Measurements from ENCODE around the gene HLA-DPA1.
A peak's percentile ranks its signal among the peaks of the same experiment; 100 is the strongest.

The HLA-DPA1 gene

DNA sequence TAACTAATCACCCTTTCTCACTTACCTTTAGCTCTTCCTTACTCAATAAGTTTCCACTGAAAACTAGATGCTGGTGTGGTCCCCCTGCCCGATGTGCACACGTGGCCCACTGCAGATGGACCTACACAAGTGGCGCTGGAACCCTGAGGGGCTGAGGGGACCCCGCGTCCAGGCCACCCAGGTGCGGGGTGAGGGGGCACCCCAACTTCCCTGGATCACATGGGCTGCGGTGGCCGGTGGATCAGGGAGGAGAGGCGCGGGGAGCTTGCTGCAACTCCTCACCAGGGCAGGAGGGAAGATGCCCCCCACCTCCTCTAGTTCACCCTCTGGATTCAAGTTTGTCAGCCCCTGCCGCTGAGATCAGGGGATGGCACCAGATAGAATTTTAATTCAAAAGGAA is 51.5 kb downstream of the HLA-DPA1 start:
- TF ChIP-seq, protein P1, sequence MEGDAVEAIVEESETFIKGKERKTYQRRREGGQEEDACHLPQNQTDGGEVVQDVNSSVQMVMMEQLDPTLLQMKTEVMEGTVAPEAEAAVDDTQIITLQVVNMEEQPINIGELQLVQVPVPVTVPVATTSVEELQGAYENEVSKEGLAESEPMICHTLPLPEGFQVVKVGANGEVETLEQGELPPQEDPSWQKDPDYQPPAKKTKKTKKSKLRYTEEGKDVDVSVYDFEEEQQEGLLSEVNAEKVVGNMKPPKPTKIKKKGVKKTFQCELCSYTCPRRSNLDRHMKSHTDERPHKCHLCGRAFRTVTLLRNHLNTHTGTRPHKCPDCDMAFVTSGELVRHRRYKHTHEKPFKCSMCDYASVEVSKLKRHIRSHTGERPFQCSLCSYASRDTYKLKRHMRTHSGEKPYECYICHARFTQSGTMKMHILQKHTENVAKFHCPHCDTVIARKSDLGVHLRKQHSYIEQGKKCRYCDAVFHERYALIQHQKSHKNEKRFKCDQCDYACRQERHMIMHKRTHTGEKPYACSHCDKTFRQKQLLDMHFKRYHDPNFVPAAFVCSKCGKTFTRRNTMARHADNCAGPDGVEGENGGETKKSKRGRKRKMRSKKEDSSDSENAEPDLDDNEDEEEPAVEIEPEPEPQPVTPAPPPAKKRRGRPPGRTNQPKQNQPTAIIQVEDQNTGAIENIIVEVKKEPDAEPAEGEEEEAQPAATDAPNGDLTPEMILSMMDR (IDR thresholded peaks at IDR 0.05; ENCODE audit: low read depth, low read length, missing control alignments) = no peak
- no peak for DNase-seq (ENCODE audit: low read depth)
- no peak overlapping the region for H3K4me3 ChIP-seq (ENCODE audit: low read depth, low read length)

DNA sequence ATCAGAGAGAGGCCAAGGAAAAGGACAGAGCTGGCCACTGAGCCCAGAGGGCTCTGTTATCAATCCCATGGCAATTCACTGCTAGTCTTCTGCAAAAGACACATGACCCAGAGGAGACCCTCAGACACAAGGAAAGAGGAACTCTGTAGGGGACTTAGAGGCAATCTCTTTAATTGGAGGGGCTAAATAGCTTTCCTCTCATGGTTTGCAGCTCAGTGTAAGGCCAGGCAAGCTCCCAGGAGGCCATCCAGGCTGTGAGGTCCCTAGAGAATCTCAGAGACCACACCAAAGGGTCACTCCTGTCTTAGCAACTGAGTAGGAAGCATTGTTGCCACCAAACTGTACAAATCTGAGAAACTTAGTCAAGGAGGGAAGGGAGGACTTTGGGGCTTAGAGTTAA is 54.1 kb downstream of the HLA-DPA1 start:
- TF ChIP-seq, protein P1 (IDR thresholded peaks at IDR 0.05; ENCODE audit: low read depth, low read length, missing control alignments) = no peak
- no peak for DNase-seq (ENCODE audit: low read depth)
- H3K4me3 ChIP-seq (ENCODE audit: low read depth, low read length) = no peak overlapping the region

DNA sequence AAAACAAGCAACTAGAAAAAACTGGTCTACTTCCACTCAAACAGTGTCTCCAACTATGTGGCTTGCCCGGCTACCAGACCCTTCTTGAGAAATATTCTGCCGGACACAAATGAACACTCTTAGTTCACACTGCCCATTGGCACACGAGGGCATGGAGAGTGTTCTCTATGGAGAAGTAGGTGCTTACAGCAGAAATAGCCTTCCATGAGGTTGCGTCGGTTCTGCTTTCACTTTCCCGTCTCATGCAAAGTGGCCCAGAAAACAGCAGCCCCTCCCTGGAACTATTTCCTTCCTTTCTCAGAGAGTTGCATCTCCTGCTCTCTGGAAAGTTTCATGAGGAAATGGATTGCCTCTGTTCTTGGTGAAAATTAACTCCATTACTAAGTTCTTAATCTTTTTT is 54.5 kb downstream of the HLA-DPA1 start:
- DNase-seq (ENCODE audit: low read depth) = peak; percentile 62
- TF ChIP-seq, protein P1 (IDR thresholded peaks at IDR 0.05; ENCODE audit: low read depth, low read length, missing control alignments) = no peak
- no peak overlapping the region; the same call in 1 of the 2 replicates for H3K4me3 ChIP-seq (ENCODE audit: low read depth, low read length)

DNA sequence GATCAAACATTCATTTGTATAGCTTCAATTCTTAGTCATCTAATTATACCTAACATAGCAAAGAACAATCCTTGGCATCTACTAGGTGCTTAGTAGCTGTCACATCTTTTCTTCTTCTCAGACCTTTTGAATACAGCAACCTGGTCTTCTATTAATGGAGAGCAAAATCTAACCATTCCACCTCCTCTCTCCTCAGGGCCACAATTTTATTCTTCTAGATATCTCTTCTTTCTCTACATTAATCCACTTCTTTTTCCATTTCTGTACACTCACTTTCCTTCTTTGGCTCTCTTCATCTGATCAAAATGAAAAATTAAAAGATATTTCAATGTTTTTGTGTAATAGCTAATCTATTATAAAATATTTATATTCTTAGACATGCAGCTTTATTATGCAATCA is 55.0 kb downstream of the HLA-DPA1 start:
- TF ChIP-seq, protein P1 (IDR thresholded peaks at IDR 0.05; ENCODE audit: low read depth, low read length, missing control alignments) = no peak
- DNase-seq (ENCODE audit: low read depth) = no peak
- no peak overlapping the region for H3K4me3 ChIP-seq (ENCODE audit: low read depth, low read length)

DNA sequence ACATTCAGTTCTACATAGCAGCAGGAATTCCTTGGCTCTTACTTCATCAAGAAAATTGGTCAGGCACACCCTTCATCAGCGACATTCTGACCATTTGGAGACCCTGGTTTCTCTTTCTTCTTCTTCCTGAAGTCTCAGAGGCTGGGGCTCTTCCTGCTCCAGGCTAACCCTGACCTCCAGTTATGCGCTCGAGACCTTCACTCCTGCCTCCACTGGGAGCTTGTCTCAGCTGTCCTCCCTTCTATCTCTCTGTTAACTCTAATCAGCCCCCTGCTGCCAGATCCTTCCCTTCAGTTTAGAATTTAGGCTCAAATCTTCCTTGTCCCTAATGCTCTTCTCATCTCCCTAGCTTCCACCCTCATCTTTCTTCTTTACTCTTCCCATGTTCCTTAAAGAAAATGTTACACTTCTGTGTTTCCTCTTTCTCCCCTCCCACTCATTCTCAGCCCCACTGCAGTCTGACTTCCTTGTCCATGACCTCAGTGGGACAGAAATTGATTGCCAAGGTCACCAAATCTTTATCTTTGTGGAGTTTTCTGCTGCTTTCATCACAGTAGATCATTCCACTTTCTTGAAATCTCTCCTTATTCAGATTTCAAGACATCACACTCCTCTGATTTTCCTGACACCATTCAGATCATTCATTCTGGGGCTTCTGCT is 55.6 kb downstream of the HLA-DPA1 start:
- no peak for DNase-seq (ENCODE audit: low read depth)
- TF ChIP-seq, protein P1 (IDR thresholded peaks at IDR 0.05; ENCODE audit: low read depth, low read length, missing control alignments) = no peak

DNA sequence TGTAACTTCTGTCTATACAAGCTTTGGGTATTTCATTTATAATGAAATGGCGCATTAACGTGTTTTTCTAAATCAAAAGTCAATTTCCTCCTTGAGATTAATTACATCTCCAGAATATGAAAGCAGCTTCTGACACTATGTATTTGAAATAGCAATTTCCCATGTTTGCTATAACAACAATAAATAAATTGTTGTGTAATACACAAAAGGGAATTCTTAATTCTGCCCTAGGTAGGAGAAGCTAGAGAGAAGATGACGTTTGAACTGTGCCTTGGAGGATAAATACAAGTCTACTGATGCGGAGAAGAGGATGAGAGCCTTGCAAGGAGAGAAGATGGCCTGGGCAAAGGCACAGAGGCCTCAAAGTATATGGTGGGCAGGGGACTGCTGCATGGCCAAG is 56.4 kb downstream of the HLA-DPA1 start:
- H3K4me3 ChIP-seq (ENCODE audit: low read depth, low read length) = no peak overlapping the region
- TF ChIP-seq, protein P1 (IDR thresholded peaks at IDR 0.05; ENCODE audit: low read depth, low read length, missing control alignments) = no peak
- DNase-seq (ENCODE audit: low read depth) = no peak

More for the DNA sequence above, 55.6 kb downstream of the HLA-DPA1 start:
- H3K4me3 ChIP-seq (ENCODE audit: low read depth, low read length) = no peak overlapping the region

DNA sequence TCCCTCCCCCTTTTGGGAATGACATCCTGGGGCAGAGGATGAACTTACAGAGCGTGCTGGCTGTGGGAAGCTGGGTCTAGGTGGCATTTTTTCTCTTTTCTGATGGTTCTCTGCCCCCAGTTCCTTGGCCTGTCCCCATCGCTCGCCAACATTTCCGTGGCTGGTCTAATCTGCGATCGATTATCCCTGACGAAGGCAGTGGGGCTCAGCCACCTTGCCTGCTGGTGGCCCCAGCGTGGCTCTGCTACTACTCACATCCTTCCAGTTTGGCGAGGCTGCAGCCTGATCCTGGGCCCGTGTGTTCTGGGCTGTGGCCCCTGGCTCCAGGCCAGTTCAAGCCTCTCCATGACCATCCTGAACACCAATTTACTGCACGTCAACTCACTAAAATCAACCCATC is 57.7 kb downstream of the HLA-DPA1 start:
- TF ChIP-seq, protein P1 (IDR thresholded peaks at IDR 0.05; ENCODE audit: low read depth, low read length, missing control alignments) = no peak
- no peak overlapping the region for H3K4me3 ChIP-seq (ENCODE audit: low read depth, low read length)
- DNase-seq (ENCODE audit: low read depth) = no peak
